ENCODE data around the gene STX12.
"Not testable (repeated sequence)": the region's sequence is repeated elsewhere in the genome, so short reads cannot be mapped to it uniquely, and the experiment has no call there.

Gene STX12

GRCh38 chr1:27776276-27776675 lies 3.3 kb downstream of the STX12 start:
- not testable (repeated sequence) for DNase-seq

GRCh38 chr1:27778056-27778455 lies 5.0 kb downstream of the STX12 start:
- no peak for DNase-seq

- DNase-seq = no peak
Measured at GRCh38 chr1:27779122-27779521, 6.1 kb downstream of the STX12 start.

GRCh38 chr1:27782950-27783349 lies 9.9 kb downstream of the STX12 start:
- DNase-seq = no peak

GRCh38 chr1:27784700-27785099 lies 11.7 kb downstream of the STX12 start:
- DNase-seq = no peak

GRCh38 chr1:27785781-27786455 lies 12.9 kb downstream of the STX12 start:
- no peak for DNase-seq

GRCh38 chr1:27787895-27788294 lies 14.9 kb downstream of the STX12 start:
- DNase-seq = no peak

GRCh38 chr1:27789540-27790041 lies 16.6 kb downstream of the STX12 start:
- peak; percentile 75 for DNase-seq

GRCh38 chr1:27790270-27790669 lies 17.3 kb downstream of the STX12 start:
- not testable (repeated sequence) for DNase-seq

- DNase-seq = no peak
Measured at GRCh38 chr1:27795601-27796000, 22.6 kb downstream of the STX12 start.

GRCh38 chr1:27804791-27805190 lies 31.8 kb downstream of the STX12 start:
- no peak for DNase-seq

GRCh38 chr1:27806758-27807157 lies 33.7 kb downstream of the STX12 start:
- DNase-seq = no peak

GRCh38 chr1:27807385-27807784 lies 34.4 kb downstream of the STX12 start:
- no peak for DNase-seq

- DNase-seq = not testable (repeated sequence)
Measured at GRCh38 chr1:27808131-27808530, 35.1 kb downstream of the STX12 start.

GRCh38 chr1:27809883-27810282 lies 36.9 kb downstream of the STX12 start:
- no peak for DNase-seq

- DNase-seq = no peak
Measured at GRCh38 chr1:27811741-27812500, 38.9 kb downstream of the STX12 start.

- DNase-seq = no peak
Measured at GRCh38 chr1:27816921-27817630, 44.1 kb downstream of the STX12 start.

- no peak for DNase-seq
Measured at GRCh38 chr1:27821761-27822315, 48.8 kb downstream of the STX12 start.

- DNase-seq = no peak
Measured at GRCh38 chr1:27823784-27824183, 50.8 kb downstream of the STX12 start.

GRCh38 chr1:27824411-27824810 lies 51.4 kb downstream of the STX12 start:
- no peak for DNase-seq

- DNase-seq = not testable (repeated sequence)
Measured at GRCh38 chr1:27829339-27829960, 56.4 kb downstream of the STX12 start.

GRCh38 chr1:27830621-27831440 lies 57.8 kb downstream of the STX12 start, which contains the start of gene PPP1R8:
Gene PPP1R8, plus strand, starts transcription at chr1:27830782. Its CDS starts 54 bp downstream, at chr1:27830836.
- DNase-seq = peak; percentile 97
